Right lobe of liver (tissue), 6 donors: ENCODE data around the gene XRN2. TPM values are rescaled to one million over a fixed set of nuclear protein-coding genes. Genes with fewer than 3 reads are reported as not detected.
"Not testable (repeated sequence)": the region's sequence is repeated elsewhere in the genome, so short reads cannot be mapped to it uniquely, and the experiment has no call there.

ENCODE experiments used
- ATAC-seq, 4 donors: fragments of 200-7000 bp; cut with Tn5 transposase; one replicate each; pipeline ENCODE4 v1.9.1; 2020; ENCODE audit warnings: mild to moderate bottlenecking in 4 of 4, moderate library complexity in 4 of 4
- DNase-seq, 3 donors: peaks; one replicate each; pipeline ENCODE4 v3.0.0-alpha.2; 2020
- H3K27ac ChIP-seq, 3 donors: fragments of 200-600 bp; one replicate each; pipeline ENCODE4 v1.8.0; 2022
- H3K27me3 ChIP-seq, 2 donors: fragments of 200-600 bp; one replicate each; pipeline ENCODE4 v1.8.0; 2022
- H3K36me3 ChIP-seq, 4 donors: fragments of 200-600 bp; sonication (generic) in 1 of 4; one replicate each; pipeline versions ENCODE4 v1.5.1 to v1.8.0; 2017 to 2022; ENCODE audit warnings: control low read depth in 1 of 4
- H3K4me1 ChIP-seq, 4 donors: fragments of 200-600 bp; sonication (generic) in 1 of 4; one replicate each; pipeline versions ENCODE4 v1.5.1 to v1.8.0; 2017 to 2022; ENCODE audit warnings: control low read depth in 1 of 4
- H3K4me3 ChIP-seq, 3 donors: fragments of 200-600 bp; one replicate each; pipeline ENCODE4 v1.8.0; 2022
- H3K9me3 ChIP-seq, 4 donors: fragments of 200-600 bp; sonication (generic) in 1 of 4; one replicate each; pipeline versions ENCODE4 v1.5.1 to v1.8.0; 2017 to 2022; ENCODE audit warnings: control low read depth in 1 of 4
- CTCF ChIP-seq, 4 donors: fragments of 200-600 bp in 3 of 4; fragments of 450-650 bp in 1 of 4; IDR thresholded peaks; one replicate each; pipeline versions ENCODE4 v1.5.1 to v1.8.0; 2016 to 2022; ENCODE audit warnings: antibody characterized with exemption in 4 of 4, mild to moderate bottlenecking in 2 of 4
- POLR2A ChIP-seq: fragments of 450-650 bp; IDR thresholded peaks from one replicate; pipeline ENCODE4 v1.6.1; 2017; ENCODE audit warnings: antibody characterized with exemption, mild to moderate bottlenecking
- WGBS: methylation state at CpG from one replicate; pipeline ENCODE4 v1.1.6; 2018; ENCODE audit warnings: low coverage, low lambda C conversion rate; ENCODE audit not compliant: insufficient coverage; ENCODE audit errors: missing lambda C conversion rate; 5-methylcytosine and 5-hydroxymethylcytosine counted together
- intact Hi-C, 2 donors: fragments of 100-400 bp; cut with DNase I; formaldehyde crosslinking; loops; one replicate each; pipeline versions ENCODE4 v1.11.2 to v1.14.1; 2022
- total RNA-seq, 6 experiments: library from RNA; depleted of rRNA in 2 of 6; stranded (reverse); fragments of >200 nt in 2 of 6; fragmentation: NEBNext Ultra II Directional in 3 of 6; extraction: Animal tissue kit (Norgen Biotek cat#: 25700) in 3 of 6; gene quantifications; one replicate each; pipeline versions ENCODE4 v1.1.0 to v1.2.4, GENCODE V29; 2016 to 2023
- donor health status: DM: no; HTN: yes; CAD: no.
- donor health status: DM: no; HTN: no; CAD: no.
- donor health status: DM: no; HTN: no; CAD: no.
- donor health status: DM: no; HTN: yes; CAD: no.
- donor health status: DM: no; HTN: yes; CAD: no.

The XRN2 gene
- total RNA-seq, 6 experiments from 2014 or later = 18.2 to 39.5 (median 26.7) TPM

GRCh38 chr20:21360705-21361104 lies 57.6 kb downstream of the XRN2 start:
- Histone ChIP-seq H3K9me3 (no peaks in the 10 kb centered on the region), H3K4me3 (no peak overlapping the region), H3K27ac (no peak overlapping the region), H3K4me1 (no peaks in the 10 kb centered on the region), H3K27me3 (no peaks in the 10 kb centered on the region), H3K36me3 (peaks cover 0 to 32% (median 8%) of the 10 kb centered on the region in 4 donors)
- ATAC-seq (peak in 2 of 4 donors; percentile 19 to 43), DNase-seq (no peak)
- TF ChIP-seq POLR2A = no peak
- 77% methylated on average over 1 of the region's 1 CpG for WGBS
- intact Hi-C loops = no loop called here

- intact Hi-C loops = no loop called here
These were observed 58.1 kb downstream of the XRN2 start for GRCh38 chr20:21361266-21361665.

GRCh38 chr20:21364413-21364812 lies 61.3 kb downstream of the XRN2 start:
- TF ChIP-seq CTCF (IDR thresholded peaks at IDR 0.05) = no peak
- no peak for TF ChIP-seq POLR2A
- intact Hi-C loops = no loop called here
- no peak for ATAC-seq
- Histone ChIP-seq H3K27ac (no peak overlapping the region), H3K4me1 (no peaks in the 10 kb centered on the region), H3K27me3 (no peaks in the 10 kb centered on the region), H3K9me3 (no peaks in the 10 kb centered on the region), H3K36me3 (peaks cover 0 to 38% (median 6%) of the 10 kb centered on the region in 4 donors), H3K4me3 (no peak overlapping the region)
- WGBS = 79% methylated on average over 5 of the region's 6 CpGs
- DNase-seq = no peak

More at GRCh38 chr20:21361266-21361665, 58.1 kb downstream of the XRN2 start:
- no peak overlapping the region for H3K4me3 ChIP-seq
- H3K4me1 ChIP-seq = no peaks in the 10 kb centered on the region
- H3K27me3 ChIP-seq = no peaks in the 10 kb centered on the region
- WGBS = 46% methylated on average over 2 of the region's 2 CpGs
- DNase-seq (no peak), ATAC-seq (peak; percentile 39 to 63 (median 54))
- peaks cover 0 to 29% (median 8%) of the 10 kb centered on the region in 4 donors for H3K36me3 ChIP-seq
- TF ChIP-seq POLR2A (no peak), CTCF (IDR thresholded peaks at IDR 0.05) (no peak)
- H3K27ac ChIP-seq = no peak overlapping the region
- H3K9me3 ChIP-seq = no peaks in the 10 kb centered on the region

- H3K36me3 ChIP-seq = peaks cover 0 to 36% (median 8%) of the 10 kb centered on the region in 4 donors
- H3K4me1 ChIP-seq = no peaks in the 10 kb centered on the region
- no peak overlapping the region for H3K27ac ChIP-seq
- 98% methylated on average over 3 of the region's 3 CpGs for WGBS
- DNase-seq = no peak
- intact Hi-C loops = no loop called here
- no peaks in the 10 kb centered on the region for H3K9me3 ChIP-seq
- no peaks in the 10 kb centered on the region for H3K27me3 ChIP-seq
- no peak overlapping the region for H3K4me3 ChIP-seq
- ATAC-seq = no peak
- TF ChIP-seq CTCF (IDR thresholded peaks at IDR 0.05) (no peak), POLR2A (no peak)
These were observed 62.6 kb downstream of the XRN2 start for GRCh38 chr20:21365771-21366170.

- H3K4me1 ChIP-seq, intact Hi-C loops, ATAC-seq, DNase-seq, H3K27me3 ChIP-seq, H3K27ac ChIP-seq, H3K9me3 ChIP-seq, H3K4me3 ChIP-seq: not testable (repeated sequence)
- 67% methylated on average over 4 of the region's 9 CpGs for WGBS
- peaks cover 0 to 36% (median 10%) of the 10 kb centered on the region in 4 donors for H3K36me3 ChIP-seq
These were observed 63.1 kb downstream of the XRN2 start for GRCh38 chr20:21366273-21366672.

GRCh38 chr20:21368791-21369190 lies 65.7 kb downstream of the XRN2 start:
- ATAC-seq (no peak), DNase-seq (no peak)
- TF ChIP-seq CTCF (IDR thresholded peaks at IDR 0.05) = no peak
- TF ChIP-seq POLR2A = no peak
- Histone ChIP-seq H3K27me3 (no peaks in the 10 kb centered on the region), H3K4me3 (no peak overlapping the region), H3K27ac (no peak overlapping the region), H3K4me1 (no peaks in the 10 kb centered on the region), H3K9me3 (no peaks in the 10 kb centered on the region), H3K36me3 (peaks cover 0 to 36% (median 10%) of the 10 kb centered on the region in 4 donors)
- 50% methylated on average over 2 of the region's 2 CpGs for WGBS
- intact Hi-C loops = no loop called here
